Esophagus (tissue), 2 donors: ENCODE results near the gene ACSF3. TPM values are rescaled to one million over a fixed set of nuclear protein-coding genes. Genes with fewer than 3 reads are reported as not detected.

Experiments
- H3K27ac ChIP-seq, 2 donors: one replicate each; pipeline ENCODE4 v1.5.1; 2013; ENCODE audit warnings: low read depth in 2 of 2, mild to moderate bottlenecking in 2 of 2, inconsistent platforms in 1 of 2, low read length in 1 of 2, moderate library complexity in 1 of 2
- H3K27me3 ChIP-seq, 2 donors: one replicate each; pipeline ENCODE4 v1.6.1; 2013; ENCODE audit warnings: low read length in 2 of 2, control low read depth in 1 of 2, mild to moderate bottlenecking in 1 of 2; ENCODE audit not compliant: insufficient read depth in 2 of 2, control insufficient read depth in 1 of 2
- H3K36me3 ChIP-seq, 2 donors: one replicate each; pipeline ENCODE4 v1.6.1; 2013; ENCODE audit warnings: low read length in 1 of 2; ENCODE audit not compliant: control insufficient read depth in 2 of 2, insufficient read depth in 2 of 2
- H3K4me1 ChIP-seq, 2 donors: one replicate each; pipeline ENCODE4 v1.6.1; 2013; ENCODE audit warnings: low read length in 1 of 2; ENCODE audit not compliant: control insufficient read depth in 2 of 2, insufficient read depth in 2 of 2
- H3K4me3 ChIP-seq, 2 donors: one replicate each; pipeline ENCODE4 v1.5.1; 2013; ENCODE audit warnings: low read length in 2 of 2, mild to moderate bottlenecking in 2 of 2, low read depth in 1 of 2, moderate library complexity in 1 of 2
- H3K9me3 ChIP-seq, 2 donors: one replicate each; pipeline ENCODE4 v1.6.1; 2013; ENCODE audit warnings: mild to moderate bottlenecking in 2 of 2, low read depth in 1 of 2, low read length in 1 of 2, moderate library complexity in 1 of 2; ENCODE audit not compliant: control insufficient read depth in 2 of 2, insufficient read depth in 1 of 2
- WGBS, 2 donors: extraction: QIAGEN DNeasy Blood & Tissue Kit; methylation state at CpG; one replicate each; pipeline ENCODE4 v1.1.7; 2013; 5-methylcytosine and 5-hydroxymethylcytosine counted together
- polyA plus RNA-seq, 2 donors: library from polyadenylated mRNA; stranded (reverse); fragments of 200-250 nt; gene quantifications; one replicate each; pipeline ENCODE4 v1.2.3, GENCODE V29; 2013
- donor health status: healthy with polysubstance abuse.
- donor health status: Bipolar disorder and iron deficiency.

Gene ACSF3
- polyA plus RNA-seq, 2 donors: 14.1 to 22.3 TPM

DNA sequence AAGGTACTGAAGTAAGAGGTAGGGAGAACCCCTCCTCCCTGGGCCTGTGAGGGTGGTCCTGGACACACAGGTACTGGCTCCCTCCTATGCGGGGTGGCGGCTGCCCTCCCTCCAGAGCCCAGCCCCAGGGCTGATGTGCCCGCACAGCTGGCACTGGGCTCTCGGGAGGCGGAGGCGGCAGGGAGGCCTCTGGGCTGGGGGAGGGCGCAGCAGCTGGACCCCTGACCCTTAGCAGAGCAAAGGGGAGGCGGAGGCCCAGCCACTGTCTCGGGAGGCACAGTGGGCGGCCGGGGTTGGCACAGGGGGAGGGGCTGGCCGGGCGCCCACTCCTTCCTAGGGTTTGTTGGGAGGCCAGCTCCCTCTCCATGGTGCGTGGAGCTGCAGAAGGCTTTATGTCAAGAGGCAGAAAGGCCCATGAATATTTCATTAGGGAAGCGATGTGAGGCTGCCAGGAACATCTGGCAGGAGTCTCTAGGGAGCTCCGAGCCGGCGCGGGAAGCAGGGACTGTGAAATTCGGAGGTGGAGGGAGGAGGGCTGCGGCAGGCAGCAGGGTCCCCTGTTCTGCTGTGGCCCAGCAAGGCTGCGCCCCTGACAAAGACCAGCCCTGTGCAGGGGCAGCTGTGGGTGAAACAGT, 44.1 kb upstream of the ACSF3 start:
- H3K36me3 ChIP-seq: no peaks in the 10 kb centered on the region
- peaks cover 0 to 2% of the 10 kb centered on the region in 2 donors for H3K9me3 ChIP-seq
- peaks cover 0 to 14% of the 10 kb centered on the region in 2 donors for H3K4me1 ChIP-seq
- no peak overlapping the region for H3K27ac ChIP-seq
- H3K4me3 ChIP-seq: no peak overlapping the region
- no peaks in the 10 kb centered on the region for H3K27me3 ChIP-seq
- 39 to 45% methylated on average over 20 to 22 of the region's 22 CpGs for WGBS, 2 donors

DNA sequence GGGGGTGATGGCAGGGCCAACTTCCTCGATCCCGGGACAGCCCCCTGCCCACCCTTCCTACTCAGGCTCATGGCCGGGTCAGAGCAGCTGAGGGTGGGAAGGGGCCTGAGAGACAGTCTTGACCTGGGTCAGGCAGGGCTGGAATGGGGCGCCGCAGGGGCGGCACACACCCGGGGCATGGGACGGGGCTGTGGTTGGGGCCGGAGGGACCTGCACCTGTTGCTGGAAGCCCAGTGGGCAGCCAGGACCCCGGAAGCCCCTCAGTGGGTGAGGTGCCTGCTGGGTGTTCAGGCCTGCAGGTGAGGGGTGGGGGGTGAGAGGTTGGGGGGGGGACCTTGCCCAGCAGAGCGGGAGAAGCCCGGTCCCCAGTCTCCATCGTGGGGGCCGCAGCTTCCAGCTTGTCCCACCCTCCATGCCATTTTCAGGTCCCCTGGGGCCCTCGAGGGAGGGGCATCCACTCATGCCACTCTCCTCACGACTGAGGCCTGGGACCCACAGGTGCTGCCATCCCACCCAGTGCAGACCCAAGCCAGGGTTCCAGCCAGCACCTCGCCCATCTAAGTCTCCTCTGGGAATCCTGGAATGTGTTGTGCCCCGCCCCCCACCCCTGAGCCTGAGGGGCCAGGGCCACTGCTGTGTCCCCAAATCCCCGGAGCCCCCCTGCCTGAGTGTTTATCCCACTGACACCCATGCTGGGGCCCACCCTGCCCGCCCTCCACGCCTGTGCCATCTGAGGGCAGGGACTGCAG, 43.4 kb upstream of the ACSF3 start:
- H3K27ac ChIP-seq: no peak overlapping the region
- H3K4me1 ChIP-seq: peaks cover 0 to 14% of the 10 kb centered on the region in 2 donors
- no peaks in the 10 kb centered on the region for H3K27me3 ChIP-seq
- H3K4me3 ChIP-seq: no peak overlapping the region
- peaks cover 0 to 2% of the 10 kb centered on the region in 2 donors for H3K9me3 ChIP-seq
- 66 to 70% methylated on average over 15 to 21 of the region's 21 CpGs for WGBS, 2 donors
- H3K36me3 ChIP-seq: no peaks in the 10 kb centered on the region

DNA sequence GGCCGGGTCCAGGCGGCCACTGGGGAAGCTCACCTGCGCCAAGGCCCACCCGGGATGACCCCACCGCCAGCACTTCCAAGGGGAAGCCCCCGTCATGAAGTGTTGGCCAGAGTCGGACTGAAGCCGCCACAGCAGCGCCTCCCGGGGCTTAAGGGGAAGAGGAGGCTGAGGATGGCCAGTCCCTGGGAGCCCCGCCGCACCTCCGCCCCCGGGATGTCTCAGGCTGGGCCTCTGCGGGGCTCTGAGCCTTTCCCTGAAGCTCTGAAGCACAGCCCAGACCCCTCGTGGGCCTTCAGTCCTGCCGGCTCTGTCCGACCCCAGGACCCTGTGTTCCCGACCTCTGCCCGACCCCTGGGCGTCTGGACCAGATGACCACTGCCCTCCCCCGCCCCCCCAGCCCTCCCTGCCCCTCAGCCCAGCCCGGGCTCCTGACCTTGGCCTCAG, 42.8 kb upstream of the ACSF3 start:
- Histone ChIP-seq H3K27ac (no peak overlapping the region), H3K27me3 (no peaks in the 10 kb centered on the region), H3K36me3 (no peaks in the 10 kb centered on the region), H3K9me3 (peaks cover 0 to 2% of the 10 kb centered on the region in 2 donors), H3K4me3 (no peak overlapping the region), H3K4me1 (peaks cover 0 to 14% of the 10 kb centered on the region in 2 donors)
- 55 to 57% methylated on average over 22 to 23 of the region's 23 CpGs for WGBS, 2 donors

DNA sequence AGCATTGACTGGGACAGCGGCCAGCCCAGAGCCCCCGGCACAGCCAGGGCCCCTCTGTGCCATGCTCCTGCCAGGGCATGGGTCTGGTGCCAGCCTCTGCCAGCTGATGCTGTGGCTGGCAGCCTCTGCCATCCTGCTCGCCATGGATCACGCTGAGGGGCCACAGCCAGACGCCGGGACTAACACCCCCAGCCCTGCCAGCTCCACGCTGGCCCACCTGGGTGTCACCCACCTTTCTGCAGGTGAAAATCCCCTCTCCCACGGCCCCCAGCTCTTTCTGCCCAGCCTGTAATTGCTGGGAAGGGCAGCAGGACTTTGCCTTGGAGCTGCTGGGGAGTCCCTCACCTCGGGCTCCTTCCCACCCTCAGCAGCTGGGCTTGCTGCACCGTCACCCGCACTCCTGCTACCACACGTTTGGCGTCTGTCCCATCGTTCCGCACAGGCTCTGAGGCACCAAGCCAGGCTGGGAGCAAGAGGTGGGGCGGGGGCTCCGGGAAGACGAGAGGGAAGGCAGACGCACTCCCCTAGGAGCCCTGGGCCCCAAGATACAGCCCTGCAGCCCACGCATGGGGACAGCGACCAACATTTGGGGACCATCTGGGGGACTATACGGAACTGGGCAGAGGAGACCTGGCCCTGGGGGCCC, 42.0 kb upstream of the ACSF3 start:
- 37 to 43% methylated on average over 22 of the region's 22 CpGs for WGBS, 2 donors
- Histone ChIP-seq H3K9me3 (peaks cover 0 to 3% of the 10 kb centered on the region in 2 donors), H3K4me3 (no peak overlapping the region), H3K27ac (no peak overlapping the region), H3K4me1 (peaks cover 0 to 14% of the 10 kb centered on the region in 2 donors), H3K36me3 (no peaks in the 10 kb centered on the region), H3K27me3 (no peaks in the 10 kb centered on the region)

DNA sequence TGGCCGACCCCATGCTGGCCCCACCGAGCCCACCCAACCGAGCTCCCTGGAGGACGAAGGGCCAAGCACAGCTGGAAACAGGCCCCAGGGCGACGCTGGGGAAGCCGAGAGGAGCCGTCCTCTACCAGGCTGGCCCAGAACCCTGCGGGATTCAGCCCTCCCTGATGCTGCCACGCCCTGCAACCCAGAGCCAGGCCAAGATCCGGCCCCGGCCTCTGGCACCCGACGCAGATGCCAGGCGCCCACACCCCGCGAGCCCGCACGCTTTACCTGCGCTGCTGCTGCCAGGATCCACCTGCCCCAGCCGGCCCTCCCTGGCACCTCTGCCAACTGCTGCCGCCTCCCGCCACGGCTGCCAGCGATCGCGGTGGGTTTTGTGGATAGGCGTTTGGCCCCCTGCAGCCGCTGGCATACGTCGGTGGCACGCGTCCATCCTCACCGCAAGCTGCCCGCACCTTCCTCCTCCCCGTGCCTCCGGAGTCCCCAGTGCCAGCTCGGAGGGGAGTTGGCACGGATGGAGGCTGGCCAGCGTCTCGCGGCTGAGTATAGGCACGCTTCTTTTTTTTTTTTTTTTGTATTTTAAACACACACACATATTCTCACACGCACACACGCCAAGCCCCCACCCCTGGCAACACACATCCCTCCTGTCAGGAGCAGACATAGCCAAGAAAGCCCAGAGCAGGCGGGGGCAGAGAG, 41.3 kb upstream of the ACSF3 start:
- Histone ChIP-seq H3K4me1 (peaks cover 0 to 14% of the 10 kb centered on the region in 2 donors), H3K27me3 (no peaks in the 10 kb centered on the region), H3K4me3 (peak overlapping the region; percentile 37 to 38), H3K36me3 (no peaks in the 10 kb centered on the region), H3K9me3 (peaks cover 0 to 2% of the 10 kb centered on the region in 2 donors), H3K27ac (no peak overlapping the region)
- 52 to 54% methylated on average over 44 to 46 of the region's 46 CpGs for WGBS, 2 donors

DNA sequence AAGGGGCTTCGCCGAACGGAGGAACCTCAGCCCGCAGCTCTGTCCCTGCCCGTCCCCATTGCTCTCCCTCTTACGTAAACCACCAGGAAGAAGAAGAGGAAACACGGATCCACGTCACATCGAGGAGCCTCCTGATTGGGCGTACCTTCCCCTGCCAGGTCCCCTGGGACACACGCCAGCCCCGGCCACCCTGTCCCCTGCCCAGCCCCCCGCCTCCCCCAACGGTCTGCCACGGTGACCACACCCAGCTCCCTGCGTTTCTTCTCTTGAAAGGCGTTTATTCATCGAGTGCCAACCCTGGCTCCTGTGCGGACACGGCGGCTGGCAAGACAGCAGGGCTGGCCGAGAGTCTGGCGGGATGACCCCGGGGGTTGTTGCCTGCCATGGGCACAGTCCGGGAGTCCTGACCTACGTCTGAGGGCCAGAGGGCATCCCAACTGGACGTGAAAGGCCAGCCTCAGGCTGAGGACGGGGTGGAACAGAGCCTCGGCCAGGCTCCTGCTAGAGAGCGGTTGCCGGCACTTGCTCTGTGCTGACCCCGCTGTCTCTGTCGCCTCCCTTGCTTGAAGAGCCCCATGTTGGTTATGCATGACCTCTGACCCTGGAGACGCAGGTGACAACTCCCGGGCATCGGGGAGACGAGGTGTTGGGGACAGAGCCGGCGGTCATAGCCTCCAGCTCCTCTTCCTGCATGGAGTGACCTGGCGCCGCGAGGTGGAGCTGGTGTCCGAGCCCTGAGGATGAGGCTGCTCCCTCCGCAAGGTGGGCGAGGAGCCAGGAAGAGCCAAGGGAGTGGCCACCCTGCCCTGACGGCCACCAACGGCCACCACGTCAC, 40.5 kb upstream of the ACSF3 start:
- peaks cover 0 to 14% of the 10 kb centered on the region in 2 donors for H3K4me1 ChIP-seq
- peak overlapping the region; percentile 37 to 38 for H3K4me3 ChIP-seq
- H3K36me3 ChIP-seq: no peaks in the 10 kb centered on the region
- H3K27me3 ChIP-seq: no peaks in the 10 kb centered on the region
- 42% methylated on average over 48 of the region's 48 CpGs for WGBS, 2 donors
- H3K9me3 ChIP-seq: peaks cover 0 to 2% of the 10 kb centered on the region in 2 donors
- H3K27ac ChIP-seq: no peak overlapping the region

DNA sequence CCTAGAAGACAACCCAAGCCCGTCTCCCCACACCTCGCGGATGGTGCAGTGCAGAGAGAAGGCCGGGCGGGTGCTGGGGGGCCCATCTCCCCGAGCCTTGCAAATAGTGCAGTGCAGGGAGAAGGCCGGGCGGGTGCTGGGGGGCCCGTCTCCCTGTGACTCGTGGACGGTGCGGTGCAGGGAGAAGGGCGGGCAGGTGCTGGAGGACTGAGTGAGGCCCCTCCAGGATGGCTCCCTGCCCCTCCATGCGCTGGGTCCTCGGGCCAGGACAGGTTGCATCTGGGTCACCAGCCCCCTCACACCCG, 40.0 kb upstream of the ACSF3 start:
- 80 to 81% methylated on average over 15 to 16 of the region's 16 CpGs for WGBS, 2 donors
- H3K27me3 ChIP-seq: no peaks in the 10 kb centered on the region
- no peak overlapping the region for H3K4me3 ChIP-seq
- H3K27ac ChIP-seq: no peak overlapping the region
- peaks cover 0 to 14% of the 10 kb centered on the region in 2 donors for H3K4me1 ChIP-seq
- peaks cover 0 to 2% of the 10 kb centered on the region in 2 donors for H3K9me3 ChIP-seq
- no peaks in the 10 kb centered on the region for H3K36me3 ChIP-seq

DNA sequence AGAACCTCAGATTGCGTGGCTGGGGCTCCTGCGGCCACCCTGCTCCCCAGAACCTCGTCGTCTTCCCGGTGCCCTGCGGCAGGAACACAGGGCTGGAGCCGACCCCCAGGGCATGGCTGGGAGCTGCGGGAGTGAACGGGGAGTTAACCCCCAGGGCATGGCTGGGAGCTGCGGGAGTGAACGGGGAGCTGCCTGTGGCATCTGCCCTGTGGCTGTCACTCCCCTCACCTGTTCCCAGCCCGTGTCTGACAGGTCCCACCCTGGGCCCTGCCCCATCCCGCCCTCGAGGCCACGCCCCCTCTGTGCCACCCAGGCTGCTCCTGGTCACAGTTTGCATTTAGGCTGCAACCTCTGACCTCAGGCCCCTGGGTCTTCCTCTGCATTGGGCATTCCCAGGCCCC, 39.4 kb upstream of the ACSF3 start:
- H3K36me3 ChIP-seq: no peaks in the 10 kb centered on the region
- WGBS, 2 donors: 53 to 62% methylated on average over 15 of the region's 15 CpGs
- H3K9me3 ChIP-seq: peaks cover 0 to 2% of the 10 kb centered on the region in 2 donors
- peaks cover 0 to 14% of the 10 kb centered on the region in 2 donors for H3K4me1 ChIP-seq
- no peaks in the 10 kb centered on the region for H3K27me3 ChIP-seq
- H3K4me3 ChIP-seq: no peak overlapping the region
- no peak overlapping the region for H3K27ac ChIP-seq

DNA sequence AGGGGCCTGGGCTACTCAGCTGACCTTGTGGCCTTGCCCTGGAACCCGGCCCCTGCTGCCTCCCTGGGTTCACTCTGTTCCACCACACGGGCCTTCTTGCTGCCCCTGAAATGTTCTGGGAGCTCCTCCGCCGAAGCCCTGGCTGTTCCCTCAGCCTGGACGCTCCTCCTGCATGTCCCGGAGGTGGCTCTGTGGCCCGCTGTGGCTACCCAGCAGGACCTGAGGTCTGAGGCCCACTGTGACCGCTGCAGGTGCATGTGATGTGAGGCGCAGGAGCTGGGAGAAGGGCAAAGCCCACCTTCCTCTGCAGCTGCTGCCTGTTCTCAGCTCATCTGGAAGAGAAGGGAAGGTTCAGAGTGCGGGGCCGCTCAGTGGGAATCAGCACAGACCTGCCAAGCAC, 38.9 kb upstream of the ACSF3 start:
- Histone ChIP-seq H3K36me3 (no peaks in the 10 kb centered on the region), H3K27me3 (no peaks in the 10 kb centered on the region), H3K4me1 (peaks cover 0 to 14% of the 10 kb centered on the region in 2 donors), H3K27ac (no peak overlapping the region), H3K4me3 (no peak overlapping the region), H3K9me3 (peaks cover 0 to 2% of the 10 kb centered on the region in 2 donors)
- 82 to 84% methylated on average over 11 of the region's 11 CpGs for WGBS, 2 donors
